ENCODE measurements around the gene CYB561D1. TPM values are rescaled to one million over a fixed set of nuclear protein-coding genes. Genes with fewer than 3 reads are reported as not detected.

The CYB561D1 gene
- total RNA-seq, 1 donor from 2014 or later = 7.8 TPM

Other genes with a start within 250 kb of the CYB561D1 start
- gene CELSR2, start 244.6 kb upstream of the CYB561D1 start, total RNA-seq (ENCODE audit: unreplicated experiment) = 1.6 TPM
- gene PSRC1, start 210.9 kb upstream of the CYB561D1 start, total RNA-seq (ENCODE audit: unreplicated experiment) = 9.7 TPM
- gene MYBPHL, start 187.1 kb upstream of the CYB561D1 start, total RNA-seq (ENCODE audit: unreplicated experiment) = not detected
- 49.0 TPM for gene SORT1, start 96.2 kb upstream of the CYB561D1 start, total RNA-seq (ENCODE audit: unreplicated experiment)
- 84.9 TPM for gene PSMA5, start 67.6 kb upstream of the CYB561D1 start, total RNA-seq (ENCODE audit: unreplicated experiment)
- gene SYPL2, start 27.5 kb upstream of the CYB561D1 start, total RNA-seq (ENCODE audit: unreplicated experiment) = not detected
- 3.2 TPM for gene ATXN7L2, start 10.2 kb upstream of the CYB561D1 start, total RNA-seq (ENCODE audit: unreplicated experiment)
- 1.2 TPM for gene AMIGO1, start 15.6 kb downstream of the CYB561D1 start, total RNA-seq (ENCODE audit: unreplicated experiment)
- gene GPR61, start 45.8 kb downstream of the CYB561D1 start, total RNA-seq (ENCODE audit: unreplicated experiment) = not detected
- gene GNAI3, start 54.5 kb downstream of the CYB561D1 start, total RNA-seq (ENCODE audit: unreplicated experiment) = 17.7 TPM
- 0.26 TPM for gene GNAT2, start 125.5 kb downstream of the CYB561D1 start, total RNA-seq (ENCODE audit: unreplicated experiment)
- 92.7 TPM for gene AMPD2, start 125.7 kb downstream of the CYB561D1 start, total RNA-seq (ENCODE audit: unreplicated experiment)
- 7.8 TPM for gene GSTM4, start 162.0 kb downstream of the CYB561D1 start, total RNA-seq (ENCODE audit: unreplicated experiment)
- 20.4 TPM for gene GSTM2, start 174.0 kb downstream of the CYB561D1 start, total RNA-seq (ENCODE audit: unreplicated experiment)
- not detected for gene GSTM1, start 193.7 kb downstream of the CYB561D1 start, total RNA-seq (ENCODE audit: unreplicated experiment)
- 27.9 TPM for gene GSTM5, start 218.2 kb downstream of the CYB561D1 start, total RNA-seq (ENCODE audit: unreplicated experiment)
- 6.9 TPM for gene GSTM3, start 246.9 kb downstream of the CYB561D1 start, total RNA-seq (ENCODE audit: unreplicated experiment)